ENCODE results near the gene ARHGAP36.

ARHGAP36 gene

GRCh38 chrX:131068945-131069719 is 11.0 kb downstream of the ARHGAP36 start:
- DNase-seq (ENCODE audit: low read depth), result peak; percentile 21

GRCh38 chrX:131072871-131073571 is 14.9 kb downstream of the ARHGAP36 start:
- DNase-seq (ENCODE audit: low read depth), result no peak

DNA sequence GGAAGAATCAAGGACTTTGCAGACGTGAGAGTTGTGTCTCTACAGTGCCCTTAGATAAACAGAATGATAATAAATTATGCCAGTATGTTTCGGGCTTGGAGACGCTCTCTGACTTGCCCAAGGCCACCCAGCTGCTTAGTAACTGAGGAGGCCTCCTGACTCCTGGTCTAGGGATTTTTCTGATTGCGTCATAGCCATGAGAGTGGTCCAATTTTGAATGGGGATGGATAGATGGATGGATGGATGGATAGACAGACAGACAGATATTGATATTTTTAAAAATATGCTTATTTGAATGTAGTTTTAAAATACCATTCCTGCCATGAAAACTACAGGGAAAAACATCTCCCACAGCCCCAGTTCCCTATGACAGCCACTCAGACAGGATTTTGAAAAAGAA is 15.5 kb downstream of the ARHGAP36 start:
- no peak for DNase-seq (ENCODE audit: low read depth)

- DNase-seq (ENCODE audit: low read depth), result no peak
These were observed 23.9 kb downstream of the ARHGAP36 start for GRCh38 chrX:131081772-131082740.

- DNase-seq (ENCODE audit: low read depth), result no peak
These were observed 25.5 kb downstream of the ARHGAP36 start for GRCh38 chrX:131083510-131084142.

DNA sequence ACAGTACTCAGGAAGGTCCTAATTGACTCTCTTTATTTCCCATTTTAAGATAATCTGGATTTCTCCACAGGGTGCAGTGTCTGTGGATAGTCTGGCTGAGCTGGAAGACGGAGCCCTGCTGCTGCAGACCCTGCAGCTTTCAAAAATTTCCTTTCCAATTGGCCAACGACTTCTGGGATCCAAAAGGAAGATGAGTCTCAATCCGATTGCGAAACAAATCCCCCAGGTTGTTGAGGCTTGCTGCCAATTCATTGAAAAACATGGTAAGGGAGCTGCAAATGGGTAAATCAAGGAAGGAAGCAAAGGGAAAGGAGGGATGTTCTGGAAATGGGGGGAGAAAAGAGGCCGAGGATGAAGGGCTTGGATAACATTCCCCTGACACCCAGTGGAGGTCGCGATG is 26.0 kb downstream of the ARHGAP36 start:
- no peak for DNase-seq (ENCODE audit: low read depth)

GRCh38 chrX:131136776-131137175 is 78.6 kb downstream of the ARHGAP36 start:
- no peak for DNase-seq (ENCODE audit: low read depth)

GRCh38 chrX:131139072-131139471 is 80.9 kb downstream of the ARHGAP36 start:
- DNase-seq (ENCODE audit: low read depth), result no peak

Measured in ELR (cell line).